NCI-H1417 (cell line): ENCODE results near the gene CPNE7.

Experiments
- DNase-seq, 3 experiments: peaks; one replicate each; lab custom pipeline; 2025; lab: John Stamatoyannopoulos, UW

Gene CPNE7

DNA sequence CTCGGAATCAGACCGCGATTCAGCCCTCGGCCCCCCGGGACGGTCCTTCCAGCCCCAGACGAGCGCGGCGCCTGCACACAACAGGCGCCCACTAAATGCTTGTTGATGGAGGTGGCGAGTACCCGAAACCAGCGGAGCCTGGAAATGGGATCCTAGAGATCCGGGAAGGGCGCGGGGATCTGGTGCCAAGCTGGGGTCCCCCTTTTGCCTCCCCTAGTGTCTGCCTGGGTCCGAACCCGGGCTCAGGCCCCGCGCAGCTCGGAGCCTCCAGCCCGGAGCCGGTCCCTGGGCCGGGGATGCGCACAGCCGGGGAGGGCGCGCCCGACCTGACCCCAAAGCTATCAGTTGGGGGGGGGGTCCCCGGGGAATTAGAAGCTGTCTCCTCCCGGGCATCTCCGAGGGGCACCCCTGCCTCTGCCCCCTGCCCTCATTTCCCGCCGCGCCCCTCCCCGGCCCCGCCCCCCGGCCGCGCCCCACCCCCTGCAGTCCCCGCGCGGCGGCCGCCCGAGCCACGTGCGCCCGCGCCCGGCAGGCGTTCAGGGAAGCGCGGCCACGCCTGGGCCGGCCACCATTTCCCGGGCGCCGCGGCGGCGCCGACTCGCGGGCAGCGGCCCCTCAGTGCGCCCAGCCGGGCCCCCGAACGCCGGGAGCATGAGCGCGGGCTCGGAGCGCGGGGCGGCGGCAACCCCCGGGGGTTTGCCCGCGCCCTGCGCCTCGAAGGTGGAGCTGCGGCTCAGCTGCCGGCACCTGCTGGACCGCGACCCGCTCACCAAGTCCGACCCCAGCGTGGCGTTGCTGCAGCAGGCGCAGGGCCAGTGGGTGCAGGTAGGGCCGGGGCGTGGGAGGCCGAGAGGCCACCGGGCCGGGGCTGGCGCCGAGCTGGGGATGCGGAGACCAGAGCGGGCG is at the start of gene CPNE7:
Gene CPNE7, plus strand, starts transcription at position 512 of the 906 bp plus-strand sequence. Its CDS starts 140 bp downstream, at position 652.
- peak in 1 of 3 experiments; percentile 43 for DNase-seq

DNA sequence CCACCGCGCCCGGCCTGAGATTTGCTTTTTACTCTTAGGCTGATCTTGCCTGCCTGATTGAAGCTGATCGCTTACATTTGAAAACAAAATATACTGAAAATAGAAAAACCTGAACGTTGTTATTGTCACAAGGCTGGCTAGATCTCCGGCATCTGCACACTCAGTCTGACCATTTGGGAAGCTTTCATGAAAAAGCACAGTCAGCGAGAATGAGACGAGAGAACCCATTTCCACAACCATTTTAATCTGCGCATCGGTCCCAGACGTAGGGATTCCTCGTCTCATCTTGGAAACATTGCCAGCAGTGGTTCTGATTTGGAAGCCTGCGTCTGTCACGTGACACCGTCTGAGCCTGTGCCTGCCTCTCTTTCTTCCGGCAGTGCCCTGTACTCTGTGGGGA is 46.5 kb upstream of the CPNE7 start:
- DNase-seq: no peak

DNA sequence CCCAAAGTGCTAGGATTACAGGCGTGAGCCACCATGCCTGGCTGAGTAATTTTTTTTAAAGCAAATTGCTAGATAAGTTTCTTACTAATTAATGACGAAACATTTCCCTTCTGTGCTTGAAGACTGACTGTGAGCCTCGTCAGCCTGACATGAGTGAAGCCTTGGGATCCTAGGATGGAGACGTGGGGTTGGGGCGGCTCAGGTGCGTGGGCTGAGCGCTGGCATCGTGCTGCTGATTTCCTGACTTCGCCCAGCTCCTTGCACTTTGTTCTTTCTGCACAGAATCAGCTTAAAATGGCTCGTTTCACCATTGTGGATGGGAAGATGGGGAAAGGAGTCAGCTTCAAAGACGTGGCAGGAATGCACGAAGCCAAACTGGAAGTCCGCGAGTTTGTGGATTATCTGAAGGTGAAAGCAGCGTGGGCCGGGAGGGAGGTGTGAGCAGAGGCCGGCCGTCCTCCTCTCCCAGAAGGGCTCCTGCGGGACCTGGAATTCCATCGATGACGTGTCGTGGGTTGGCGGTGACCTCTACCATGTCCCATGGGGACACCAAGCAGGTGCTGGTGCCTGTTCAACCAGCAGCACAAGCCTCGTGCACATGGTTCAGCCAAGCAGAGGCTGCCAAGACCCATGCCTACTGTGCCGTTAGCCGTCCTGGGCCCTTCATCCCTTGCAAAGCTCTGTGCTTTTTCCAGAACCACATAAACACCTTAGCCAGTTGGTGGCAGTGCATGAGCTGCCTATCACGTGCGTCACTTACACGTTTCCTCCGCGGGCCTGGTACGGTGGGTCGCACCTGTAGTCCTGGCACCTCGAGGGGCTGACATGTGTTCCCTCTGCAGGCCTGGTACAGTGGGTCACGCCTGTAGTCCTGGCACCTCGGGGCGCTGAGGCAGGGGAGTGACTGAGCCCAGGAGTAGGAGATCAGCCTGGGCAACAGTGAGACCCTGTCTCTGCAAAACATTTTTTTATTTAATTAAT is 44.9 kb upstream of the CPNE7 start:
- DNase-seq: no peak

DNA sequence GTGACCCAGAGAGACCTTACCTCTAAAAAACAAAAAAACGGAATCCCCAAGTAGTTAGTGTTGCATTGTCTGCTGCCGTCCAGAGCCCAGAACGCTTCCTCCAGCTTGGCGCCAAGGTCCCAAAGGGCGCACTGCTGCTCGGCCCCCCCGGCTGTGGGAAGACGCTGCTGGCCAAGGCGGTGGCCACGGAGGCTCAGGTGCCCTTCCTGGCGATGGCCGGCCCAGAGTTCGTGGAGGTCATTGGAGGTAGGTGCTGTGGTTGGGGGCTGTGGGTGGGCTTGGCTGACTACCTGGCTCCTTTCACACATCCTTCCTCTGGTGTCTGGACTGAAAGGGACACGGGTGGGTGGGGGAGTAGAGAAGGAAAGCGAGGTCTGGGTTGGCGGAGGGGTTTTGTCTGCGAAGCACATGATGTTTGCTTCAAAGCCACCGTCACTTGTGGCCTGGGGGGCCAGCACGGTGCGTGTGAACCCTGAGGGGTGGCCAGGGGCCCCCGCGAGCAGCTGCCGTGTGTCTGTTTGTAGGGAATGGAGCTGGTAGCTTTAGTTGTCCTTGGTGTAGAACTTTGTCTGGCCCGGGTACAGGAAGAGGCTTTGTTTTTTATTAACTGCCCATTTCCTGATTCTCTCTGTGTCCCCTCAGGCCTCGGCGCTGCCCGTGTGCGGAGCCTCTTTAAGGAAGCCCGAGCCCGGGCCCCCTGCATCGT is 43.6 kb upstream of the CPNE7 start:
- DNase-seq: no peak

DNA sequence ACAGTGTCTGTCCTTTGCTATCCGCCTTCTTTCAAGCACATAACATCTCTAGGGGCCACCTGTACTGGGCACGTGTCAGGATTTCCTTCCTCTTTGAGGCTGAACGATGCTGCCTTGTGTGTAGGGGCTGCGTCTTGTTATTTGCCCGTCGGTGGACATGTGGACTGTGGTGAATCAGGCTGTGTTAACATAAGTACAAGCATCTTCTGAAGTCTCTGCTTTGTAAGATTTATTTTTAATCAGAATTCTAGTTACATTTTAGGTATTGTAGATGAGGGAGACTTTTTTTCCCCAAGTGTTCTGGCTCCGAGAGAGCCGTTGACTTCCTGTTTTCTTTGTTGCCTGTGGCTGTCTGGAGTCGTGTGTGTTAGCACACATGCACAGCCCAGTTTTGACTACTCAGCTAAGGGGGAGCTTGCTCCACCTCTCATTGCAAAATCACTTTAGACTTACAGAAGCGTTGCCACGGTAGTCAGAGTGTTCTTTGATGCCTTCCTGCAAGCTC is 41.3 kb upstream of the CPNE7 start:
- no peak for DNase-seq

DNA sequence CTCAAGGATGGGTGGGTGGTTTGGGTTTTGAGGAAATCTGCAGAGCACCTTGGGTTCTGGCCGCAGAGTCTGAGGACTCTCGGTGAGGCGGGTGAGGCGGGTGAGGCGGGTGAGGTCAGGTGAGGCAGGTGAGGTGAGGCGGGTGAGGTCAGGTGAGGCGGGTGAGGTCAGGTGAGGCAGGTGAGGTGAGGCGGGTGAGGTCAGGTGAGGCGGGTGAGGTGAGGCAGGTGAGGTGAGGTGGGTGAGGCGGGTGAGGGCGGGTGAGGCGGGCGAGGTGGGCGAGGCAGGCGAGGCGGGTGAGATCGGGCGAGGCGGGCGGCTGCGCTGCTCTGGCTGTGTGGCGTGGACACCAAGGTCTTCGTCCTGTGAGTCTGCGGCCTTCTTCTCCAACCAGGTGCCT is 39.2 kb upstream of the CPNE7 start:
- DNase-seq: no peak

DNA sequence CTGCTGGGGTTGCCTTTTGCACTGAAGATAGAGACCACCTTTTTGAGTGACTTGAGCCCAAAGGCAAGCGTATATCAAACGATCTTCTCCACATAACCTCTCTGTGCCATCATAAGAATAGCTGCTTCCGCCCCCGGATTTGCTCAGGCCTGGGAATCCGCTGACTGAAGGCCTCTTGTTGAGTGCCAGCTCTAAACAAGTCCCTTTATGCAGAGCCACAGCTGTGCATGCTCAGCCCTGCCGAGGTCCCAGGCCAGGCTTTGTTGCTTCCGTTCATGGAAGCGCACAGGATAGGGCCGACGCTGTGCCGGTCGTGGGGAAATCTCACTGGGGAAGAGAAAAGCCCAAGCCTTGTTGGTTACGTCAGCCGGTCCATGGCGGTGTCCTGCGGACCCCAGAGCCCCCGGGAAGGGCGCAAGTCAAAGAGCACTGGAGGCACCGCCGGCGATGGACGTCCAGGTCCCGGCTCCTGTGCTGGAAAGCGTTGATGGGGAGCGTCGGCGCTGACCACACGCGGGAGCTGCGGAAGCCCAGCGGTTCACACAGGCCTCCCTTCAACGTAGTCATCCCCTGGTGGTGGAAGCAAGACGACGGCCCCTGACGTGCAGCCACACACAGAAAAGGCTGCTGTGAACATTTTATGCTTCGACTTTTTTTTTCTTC is 38.5 kb upstream of the CPNE7 start:
- no peak for DNase-seq

DNA sequence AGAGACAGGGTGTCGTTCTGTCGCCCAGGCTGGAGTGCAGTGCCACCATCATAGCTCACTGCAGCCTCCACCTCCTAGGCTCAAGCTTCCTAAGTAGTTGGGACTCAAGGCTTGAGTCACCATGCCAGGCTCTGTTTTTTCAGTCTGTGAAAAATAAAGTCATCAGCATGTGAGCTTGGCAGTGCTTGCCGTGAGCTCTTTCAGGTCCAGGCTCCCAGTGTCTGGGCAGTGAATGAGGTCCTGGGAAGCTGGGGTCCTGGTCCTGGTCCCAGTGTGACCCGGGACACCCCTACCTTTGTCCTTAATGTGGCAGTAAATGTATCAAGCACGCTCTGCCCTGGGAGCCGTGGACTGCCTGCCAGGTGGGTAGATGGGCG is 38.0 kb upstream of the CPNE7 start:
- no peak for DNase-seq

DNA sequence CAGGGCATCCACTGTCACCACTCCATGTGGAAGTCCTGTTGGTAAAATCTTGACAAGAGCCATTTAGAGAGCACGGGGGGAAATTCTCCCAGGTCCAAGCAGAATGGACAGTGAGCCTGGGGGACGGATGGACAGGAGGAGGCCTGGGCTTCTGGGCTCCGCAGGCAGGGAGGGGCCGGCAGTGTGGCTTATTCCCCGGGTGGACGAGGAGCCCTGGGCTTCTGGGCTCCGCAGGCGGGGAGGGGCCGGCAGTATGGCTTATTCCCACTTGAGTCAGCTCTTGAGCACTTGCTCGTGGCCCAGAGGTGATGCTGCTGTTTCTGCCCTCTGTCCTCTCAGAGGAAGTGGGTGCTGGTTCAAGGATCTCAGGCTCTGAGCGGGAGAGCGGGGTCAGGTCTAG is 37.3 kb upstream of the CPNE7 start:
- DNase-seq: no peak

DNA sequence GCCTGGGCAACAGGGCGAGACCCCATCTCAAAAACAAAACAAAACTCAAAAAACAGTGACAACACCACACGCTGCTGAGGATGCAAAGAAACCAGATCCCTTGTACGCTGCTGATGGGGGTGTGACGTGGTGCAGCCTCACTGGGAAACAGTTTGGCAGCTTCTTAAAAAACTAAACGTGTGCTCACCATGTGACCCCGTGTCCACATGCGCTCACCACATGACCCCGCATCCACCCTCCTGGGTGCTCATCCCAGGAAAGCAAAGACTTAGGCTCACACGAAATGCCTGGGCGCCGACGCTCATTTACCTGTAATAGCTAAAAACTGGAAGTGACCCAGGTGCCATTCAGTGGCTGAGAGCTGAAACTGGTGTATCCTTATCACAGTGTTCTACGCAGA is 35.0 kb upstream of the CPNE7 start:
- DNase-seq: no peak

DNA sequence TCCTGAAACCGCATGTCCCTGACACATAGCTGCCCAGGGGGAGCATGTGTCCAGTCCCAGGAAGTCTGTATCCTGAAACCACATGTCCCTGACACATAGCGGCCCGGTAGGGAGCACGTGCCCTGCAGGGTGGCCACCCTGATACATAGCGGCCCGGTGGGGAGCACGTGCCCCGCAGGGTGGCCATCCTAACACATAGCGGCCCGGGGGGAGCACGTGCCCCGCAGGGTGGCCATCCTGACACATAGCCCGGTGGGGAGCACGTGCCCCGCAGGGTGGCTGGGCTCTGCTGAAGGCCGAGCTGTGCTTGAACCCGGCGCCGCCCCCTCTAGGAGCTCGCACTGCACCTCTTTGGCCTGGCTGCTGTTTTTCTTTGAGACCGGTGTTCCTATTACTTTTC is 33.8 kb upstream of the CPNE7 start:
- no peak for DNase-seq

DNA sequence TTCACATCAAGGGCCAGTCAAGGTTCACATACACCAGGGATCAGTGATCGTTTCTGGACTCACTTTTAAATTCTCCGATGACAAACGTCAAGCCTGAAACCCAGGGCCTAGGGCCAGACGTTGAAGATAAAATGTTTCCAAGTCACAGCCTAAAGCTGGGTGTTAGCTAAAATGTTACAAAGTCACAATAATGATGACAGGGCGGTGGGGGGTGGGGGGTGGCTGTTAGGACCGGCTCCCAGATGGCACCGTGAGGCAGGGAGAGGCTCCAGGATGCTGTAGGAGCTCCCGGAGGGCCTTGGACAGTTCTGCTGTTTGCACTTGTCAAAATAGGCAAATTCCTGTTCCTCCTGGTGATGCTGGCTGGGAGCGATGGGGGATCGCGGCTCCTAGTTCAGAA is 31.4 kb upstream of the CPNE7 start:
- no peak for DNase-seq

DNA sequence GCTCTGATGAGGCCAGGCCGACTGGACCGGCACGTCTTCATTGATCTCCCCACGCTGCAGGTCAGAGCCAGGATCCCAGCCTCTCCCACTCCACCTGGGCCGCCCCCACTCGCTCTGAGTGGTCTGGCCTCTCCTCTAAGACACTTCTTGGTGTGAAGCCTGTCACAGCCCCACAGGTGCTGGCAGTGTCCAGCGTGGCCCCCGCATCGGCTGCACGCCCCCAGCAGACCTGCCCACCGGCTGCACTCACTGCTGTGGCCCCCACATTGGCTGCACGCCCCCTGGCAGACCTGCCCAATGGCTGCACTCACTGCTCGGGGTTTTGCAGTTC is 30.9 kb upstream of the CPNE7 start:
- DNase-seq: no peak

DNA sequence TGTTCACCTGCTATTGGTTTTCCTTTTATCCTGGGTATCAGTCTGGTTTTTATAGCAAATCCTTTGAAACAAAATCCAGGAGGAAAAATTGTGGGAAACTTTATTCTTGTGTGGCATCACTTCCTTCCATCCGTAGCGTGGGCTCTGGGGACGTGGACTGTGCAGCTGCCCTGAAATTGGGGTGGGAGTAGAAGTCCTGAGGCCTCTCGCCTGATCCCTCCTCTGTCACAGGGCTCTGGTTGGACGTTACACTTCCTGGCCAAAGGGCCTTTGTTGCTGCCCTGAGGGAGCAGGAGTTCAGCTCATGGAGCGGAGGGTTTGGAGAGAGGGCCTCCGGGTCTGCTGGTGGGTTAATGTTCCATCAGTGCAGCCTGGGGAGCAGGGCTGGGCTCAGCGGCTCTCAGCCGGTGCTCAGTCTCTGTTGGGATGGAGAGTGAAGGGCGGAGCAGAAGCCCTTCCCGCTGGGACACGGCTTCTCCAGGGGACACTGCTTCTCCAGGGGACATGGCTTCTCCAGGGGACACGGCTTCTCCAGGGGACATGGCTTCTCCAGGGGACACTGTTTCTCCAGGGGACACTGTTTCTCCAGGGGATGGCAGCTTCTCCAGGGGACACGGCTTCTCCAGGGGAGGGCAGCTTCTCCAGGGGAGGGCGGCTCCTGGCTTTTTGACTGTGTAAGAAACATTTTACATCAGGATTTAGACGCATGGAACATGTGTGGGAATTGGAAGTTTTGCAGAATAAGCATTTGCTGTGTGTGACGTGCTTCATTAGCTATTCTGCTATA is 30.3 kb upstream of the CPNE7 start:
- DNase-seq: no peak

DNA sequence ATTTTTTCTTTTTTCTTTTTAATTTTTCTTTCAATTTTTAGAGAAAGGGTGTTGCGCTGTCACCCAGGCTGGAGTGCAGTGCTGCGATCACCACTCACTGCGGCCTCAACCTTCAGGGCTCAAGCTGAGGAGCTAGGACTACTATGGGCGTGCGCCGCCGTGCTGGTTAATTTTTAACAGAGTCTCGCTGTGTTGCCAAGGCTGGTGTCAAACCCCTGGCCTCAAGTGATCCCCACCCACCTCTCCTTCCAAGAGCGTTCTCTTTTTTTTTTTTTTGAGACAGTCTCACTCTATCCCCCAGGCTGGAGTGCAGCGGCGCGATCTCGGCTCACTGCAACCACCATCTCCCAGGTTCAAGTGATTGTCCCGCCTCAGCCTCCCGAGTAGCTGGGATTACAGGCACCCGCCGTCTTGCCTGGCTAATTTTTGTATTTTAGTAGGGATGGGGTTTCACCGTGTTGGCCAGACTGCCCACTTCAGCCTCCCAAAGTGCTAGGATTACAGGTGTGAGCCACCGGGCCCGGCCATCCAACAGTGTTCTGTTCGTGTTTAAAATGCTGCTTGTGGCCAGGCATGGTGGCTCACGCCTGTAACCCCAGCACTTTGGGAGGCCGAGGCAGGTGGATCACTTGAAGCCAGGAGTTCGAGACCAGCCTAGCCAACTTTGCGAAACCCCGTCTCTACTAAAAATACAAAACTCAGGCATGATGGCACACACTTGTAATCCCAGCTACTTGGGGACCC is 29.6 kb upstream of the CPNE7 start:
- no peak for DNase-seq

DNA sequence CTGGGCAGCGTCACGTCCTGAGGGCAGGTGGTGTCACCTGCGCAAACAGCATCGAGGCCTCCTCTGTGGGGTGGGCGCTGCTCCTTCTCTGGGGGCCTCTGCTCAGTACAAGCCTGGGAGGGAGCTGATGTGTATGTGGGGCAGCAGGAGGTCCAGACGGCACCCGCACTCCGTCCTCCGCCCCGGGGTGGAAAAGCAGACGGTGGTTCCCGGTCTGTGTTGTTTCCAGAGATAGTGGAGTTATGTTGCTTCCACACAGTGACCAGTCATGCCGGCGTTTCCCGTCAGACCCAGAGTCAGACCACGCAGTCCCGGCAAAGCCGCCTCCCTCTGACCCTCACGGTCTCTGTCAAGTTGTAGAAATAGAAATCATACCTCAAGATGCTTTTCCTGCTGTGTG is 28.8 kb upstream of the CPNE7 start:
- no peak for DNase-seq

DNA sequence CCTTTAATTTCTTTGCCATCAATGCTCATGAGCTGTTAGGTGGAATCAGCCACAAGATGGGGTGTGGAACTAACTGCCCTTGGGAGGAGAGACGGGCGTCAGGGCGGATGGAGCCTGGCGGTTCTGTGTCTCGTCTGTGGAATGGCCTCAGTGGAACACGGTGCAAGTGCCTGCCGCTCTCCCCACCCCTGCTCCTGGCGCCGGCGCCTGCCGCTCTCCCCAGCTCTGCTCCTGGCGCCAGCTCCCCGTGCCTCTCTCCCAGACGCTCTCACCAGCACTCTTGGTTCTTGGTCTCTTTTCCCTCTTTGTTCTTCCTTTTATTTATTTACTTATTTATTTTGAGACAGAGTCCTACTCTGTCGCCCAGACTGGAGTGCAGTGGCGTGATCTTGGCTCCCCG is 28.3 kb upstream of the CPNE7 start:
- no peak for DNase-seq

DNA sequence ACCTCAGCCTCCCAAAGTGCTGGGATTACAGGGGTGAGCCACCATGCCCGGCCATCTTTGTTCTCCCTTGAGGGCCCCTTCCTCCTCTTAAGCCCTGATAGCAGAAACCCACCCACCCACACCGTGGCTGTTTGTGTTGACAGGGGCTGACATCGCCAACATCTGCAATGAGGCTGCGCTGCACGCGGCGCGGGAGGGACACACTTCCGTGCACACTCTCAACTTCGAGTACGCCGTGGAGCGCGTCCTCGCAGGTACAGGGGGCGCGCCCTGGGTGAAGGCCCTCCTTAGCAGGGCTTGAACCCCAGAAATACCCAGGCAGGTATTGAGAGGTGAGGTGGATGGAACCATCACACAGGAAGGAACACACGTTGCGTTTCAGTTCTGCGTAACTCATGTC is 27.7 kb upstream of the CPNE7 start:
- DNase-seq: no peak

DNA sequence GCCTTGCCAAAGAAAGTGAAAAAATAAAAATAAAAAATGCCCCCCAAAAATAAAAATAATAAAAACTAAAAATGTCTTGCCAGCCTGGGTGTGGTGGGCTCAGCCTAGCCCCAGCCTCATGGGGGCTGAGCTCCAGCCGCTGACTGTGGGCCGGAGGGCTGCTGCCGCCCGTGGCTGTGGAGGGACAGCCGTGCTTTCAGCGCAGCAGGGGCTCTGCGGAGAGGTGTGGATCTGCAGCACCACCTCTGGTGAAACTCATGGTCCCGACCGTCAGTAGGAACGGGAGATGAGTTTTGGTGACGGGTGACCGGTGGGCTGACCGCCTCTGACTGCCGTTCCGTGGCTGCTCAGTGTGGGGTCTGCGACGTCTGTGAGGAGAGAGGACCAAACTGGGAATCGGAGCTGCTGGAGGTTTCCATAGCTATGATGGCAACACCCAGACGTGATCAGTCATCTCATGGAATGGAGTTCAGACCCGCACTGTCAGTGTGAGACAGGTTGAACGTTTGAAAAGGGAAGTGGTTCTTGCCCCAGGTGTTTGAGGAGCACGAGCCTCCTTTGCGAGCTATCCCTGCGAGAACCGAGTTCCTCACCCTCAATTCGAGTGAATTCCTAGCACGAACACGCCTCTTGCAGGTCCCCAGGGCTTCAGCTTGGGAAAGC is 27.1 kb upstream of the CPNE7 start:
- DNase-seq: no peak
